Endothelial cell of umbilical vein (primary cell): ENCODE data around the gene TNIK.

Experiments used
- CTCF ChIP-seq, 2 donors: IDR thresholded peaks; 1 replicate in 1 of 2; 2 replicates in 1 of 2; pipeline ENCODE4 v1.5.1; 2011; ENCODE audit warnings: low read length in 2 of 2, mild to moderate bottlenecking in 2 of 2, moderate library complexity in 2 of 2, control low read depth in 1 of 2, inconsistent platforms in 1 of 2, low read depth in 1 of 2; ENCODE audit not compliant: insufficient read depth in 1 of 2; ENCODE audit errors: extremely low read depth in 1 of 2
- EZH2 ChIP-seq: IDR thresholded peaks from 2 replicates; pipeline ENCODE4 v1.6.1; 2012; ENCODE audit warnings: borderline replicate concordance, low read depth, mild to moderate bottlenecking, moderate library complexity, low read length, inconsistent platforms; ENCODE audit not compliant: severe bottlenecking
- FOS ChIP-seq: IDR thresholded peaks from 2 replicates; pipeline ENCODE4 v1.6.1; 2011; ENCODE audit warnings: mild to moderate bottlenecking, low read length, moderate library complexity, borderline replicate concordance; ENCODE audit not compliant: insufficient read depth
- MAX ChIP-seq: IDR thresholded peaks from 2 replicates; pipeline ENCODE4 v1.6.1; 2011; ENCODE audit not compliant: insufficient read depth, insufficient read length
- POLR2A ChIP-seq: IDR thresholded peaks from 2 replicates; pipeline ENCODE4 v1.6.1; 2012; ENCODE audit warnings: low read depth, mild to moderate bottlenecking, control low read depth, low read length
- POLR2AphosphoS5 ChIP-seq: IDR thresholded peaks from 2 replicates; pipeline ENCODE4 v1.6.1; 2012; ENCODE audit warnings: low read depth, mild to moderate bottlenecking, control low read depth, low read length, moderate library complexity; ENCODE audit not compliant: insufficient read depth

GRCh38 chr3:171494457-171495109 is 34.4 kb upstream of the TNIK start:
- TF ChIP-seq POLR2A, result no peak
- no peak for TF ChIP-seq CTCF (IDR thresholded peaks at IDR 0.05; ENCODE audit: extremely low read depth in 1 of 2, insufficient read depth in 1 of 2, low read depth in 1 of 2, low read length in 2 of 2)
- no peak for TF ChIP-seq FOS
- TF ChIP-seq POLR2AphosphoS5, result no peak
- no peak for TF ChIP-seq EZH2
- no peak for TF ChIP-seq MAX
